Measurements from ENCODE around the gene MYBBP1A. TPM values are rescaled to one million over a fixed set of nuclear protein-coding genes. Genes with fewer than 3 reads are reported as not detected.

Gene MYBBP1A
- total and polyA plus RNA-seq, 2 experiments from 2014 or later = 70.7 to 213 TPM

DNA sequence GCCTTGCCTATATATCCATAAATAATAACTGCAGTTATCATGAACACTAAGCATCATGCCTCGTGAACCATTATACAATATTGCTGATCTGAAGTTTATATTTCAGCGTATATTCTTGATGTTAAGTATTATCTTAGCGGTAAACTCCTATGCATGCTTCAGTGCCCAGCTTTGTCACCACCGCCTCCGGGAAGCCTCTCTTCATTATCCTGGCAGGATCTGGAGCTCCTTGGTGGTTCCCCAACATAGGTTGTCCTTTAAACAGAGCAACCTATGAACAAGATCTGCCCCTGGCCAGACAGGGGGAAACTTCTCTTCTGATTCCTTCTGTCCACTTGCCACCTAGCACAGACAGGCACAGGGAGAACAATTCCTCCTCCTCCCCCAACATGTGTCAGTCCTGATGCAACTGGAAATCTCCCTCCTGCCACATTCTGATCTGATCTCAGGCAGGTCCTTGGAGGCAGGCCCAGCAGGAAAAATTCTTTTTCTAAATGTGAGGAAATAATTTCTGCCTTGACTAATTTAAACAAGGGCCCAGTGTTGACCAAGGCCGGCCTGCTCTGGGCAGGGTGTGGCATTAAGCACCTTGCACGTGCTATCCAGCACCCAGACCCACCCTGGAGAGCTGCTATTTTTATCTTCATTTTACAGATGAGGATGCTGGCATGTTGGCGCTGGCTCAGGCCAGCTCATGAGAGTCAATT, 34.1 kb downstream of the MYBBP1A start (continued):
- TF ChIP-seq ZNF462 (CRISPR knock-in tag; IDR thresholded peaks at IDR 0.05) = no peak
- TF ChIP-seq, protein P1, sequence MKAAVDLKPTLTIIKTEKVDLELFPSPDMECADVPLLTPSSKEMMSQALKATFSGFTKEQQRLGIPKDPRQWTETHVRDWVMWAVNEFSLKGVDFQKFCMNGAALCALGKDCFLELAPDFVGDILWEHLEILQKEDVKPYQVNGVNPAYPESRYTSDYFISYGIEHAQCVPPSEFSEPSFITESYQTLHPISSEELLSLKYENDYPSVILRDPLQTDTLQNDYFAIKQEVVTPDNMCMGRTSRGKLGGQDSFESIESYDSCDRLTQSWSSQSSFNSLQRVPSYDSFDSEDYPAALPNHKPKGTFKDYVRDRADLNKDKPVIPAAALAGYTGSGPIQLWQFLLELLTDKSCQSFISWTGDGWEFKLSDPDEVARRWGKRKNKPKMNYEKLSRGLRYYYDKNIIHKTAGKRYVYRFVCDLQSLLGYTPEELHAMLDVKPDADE (IDR thresholded peaks at IDR 0.05) = no peak
- TF ChIP-seq NANOG (IDR thresholded peaks at IDR 0.05; ENCODE audit: borderline replicate concordance) = no peak
- TF ChIP-seq CREB1 (CRISPR knock-in tag; IDR thresholded peaks at IDR 0.05; ENCODE audit: low read depth) = no peak
- no peak for TF ChIP-seq STAT1 (IDR thresholded peaks at IDR 0.05; ENCODE audit: unreplicated experiment)
- TF ChIP-seq REST (IDR thresholded peaks at IDR 0.05; ENCODE audit: unreplicated experiment) = no peak
- TF ChIP-seq CTCF (conservative IDR thresholded peaks at IDR 0.05; ENCODE audit: low read depth in 2 of 2) = no peak
- TF ChIP-seq ZNF331 (CRISPR knock-in tag; IDR thresholded peaks at IDR 0.05; ENCODE audit: low read depth) = no peak
